ENCODE data around the gene PFDN1. TPM values are rescaled to one million over a fixed set of nuclear protein-coding genes. Genes with fewer than 3 reads are reported as not detected.

The PFDN1 gene
- total RNA-seq, 1 experiment from 2014 or later = 69.1 TPM

DNA sequence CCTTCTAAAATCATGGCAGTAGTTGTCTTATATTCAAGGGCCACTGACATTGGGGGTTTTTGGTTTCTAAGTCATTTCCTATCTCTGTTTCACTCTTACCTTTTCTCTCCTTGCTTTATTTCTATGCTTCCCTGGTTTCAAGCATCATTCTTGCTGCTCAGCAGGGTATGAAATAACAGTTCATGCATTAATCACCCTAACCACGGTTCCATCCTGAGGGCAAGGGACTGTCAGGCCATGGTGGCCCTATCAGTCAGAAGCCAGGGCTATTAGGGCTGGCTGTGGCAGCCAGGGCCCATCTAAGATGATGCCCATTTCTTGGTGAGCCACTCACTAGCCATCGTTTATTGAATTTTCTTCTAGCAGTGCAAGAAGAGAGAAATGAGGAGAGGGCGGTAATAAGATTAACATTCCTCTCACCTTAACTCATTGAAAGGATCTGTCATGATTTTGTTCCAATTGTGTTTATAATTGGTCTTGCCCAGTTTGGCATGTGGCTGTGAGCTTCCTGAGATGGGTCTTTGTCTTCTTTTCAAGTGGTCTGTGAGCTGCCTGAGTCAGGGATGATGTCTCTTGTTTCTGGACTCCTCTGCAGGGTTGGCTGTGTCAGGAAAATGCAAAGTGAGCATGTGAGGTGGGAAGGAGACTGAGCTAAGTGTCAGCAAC lies 82.7 kb downstream of the PFDN1 start:
- Histone ChIP-seq H2AFZ (no peak overlapping the region), H4K20me1 (ENCODE audit: insufficient read depth) (peaks cover 5% of the 10 kb centered on the region; the same call in 1 of the 2 replicates), H3K4me2 (no peak overlapping the region), H3K4me1 (replicated peaks; ENCODE audit: insufficient read depth) (peaks cover 39% of the 10 kb centered on the region), H3K36me3 (ENCODE audit: low read depth) (0 out of 2 replicates have a peak, but pooled peaks cover 4% of the 10 kb centered on the region), H3K27me3 (ENCODE audit: insufficient read depth, low read depth) (no peaks in the 10 kb centered on the region), H3F3A (ENCODE audit: insufficient read depth, low read depth) (peaks cover 26% of the 10 kb centered on the region; the same call in 1 of the 2 replicates), H3K4me3 (no peak overlapping the region), H3K9me3 (ENCODE audit: insufficient read depth, low read depth) (no peaks in the 10 kb centered on the region), H3K79me2 (ENCODE audit: low read depth) (no peaks in the 10 kb centered on the region), H3K27ac (no peak overlapping the region), H3K9me2 (ENCODE audit: insufficient read depth) (no peaks in the 10 kb centered on the region)
- ChIA-PET CTCF (no interaction called here), POLR2A (ENCODE audit: unreplicated experiment) (no interaction called here)
- intact Hi-C loops (cut with micrococcal nuclease; ENCODE audit: unreplicated experiment) = loop anchor here (10.0 kb wide), 1 partner anchor 135 kb away; no protein-coding TSS in a partner anchor
- TF ChIP-seq, protein P1, sequence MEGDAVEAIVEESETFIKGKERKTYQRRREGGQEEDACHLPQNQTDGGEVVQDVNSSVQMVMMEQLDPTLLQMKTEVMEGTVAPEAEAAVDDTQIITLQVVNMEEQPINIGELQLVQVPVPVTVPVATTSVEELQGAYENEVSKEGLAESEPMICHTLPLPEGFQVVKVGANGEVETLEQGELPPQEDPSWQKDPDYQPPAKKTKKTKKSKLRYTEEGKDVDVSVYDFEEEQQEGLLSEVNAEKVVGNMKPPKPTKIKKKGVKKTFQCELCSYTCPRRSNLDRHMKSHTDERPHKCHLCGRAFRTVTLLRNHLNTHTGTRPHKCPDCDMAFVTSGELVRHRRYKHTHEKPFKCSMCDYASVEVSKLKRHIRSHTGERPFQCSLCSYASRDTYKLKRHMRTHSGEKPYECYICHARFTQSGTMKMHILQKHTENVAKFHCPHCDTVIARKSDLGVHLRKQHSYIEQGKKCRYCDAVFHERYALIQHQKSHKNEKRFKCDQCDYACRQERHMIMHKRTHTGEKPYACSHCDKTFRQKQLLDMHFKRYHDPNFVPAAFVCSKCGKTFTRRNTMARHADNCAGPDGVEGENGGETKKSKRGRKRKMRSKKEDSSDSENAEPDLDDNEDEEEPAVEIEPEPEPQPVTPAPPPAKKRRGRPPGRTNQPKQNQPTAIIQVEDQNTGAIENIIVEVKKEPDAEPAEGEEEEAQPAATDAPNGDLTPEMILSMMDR (conservative IDR thresholded peaks at IDR 0.05) = no peak
- no peak for TF ChIP-seq EZH2 (IDR thresholded peaks at IDR 0.05; ENCODE audit: low read depth)
- peak in 1 of 2 experiments; percentile 46 for DNase-seq
- no TSS peak for BruUV-seq (replicated peaks)

DNA sequence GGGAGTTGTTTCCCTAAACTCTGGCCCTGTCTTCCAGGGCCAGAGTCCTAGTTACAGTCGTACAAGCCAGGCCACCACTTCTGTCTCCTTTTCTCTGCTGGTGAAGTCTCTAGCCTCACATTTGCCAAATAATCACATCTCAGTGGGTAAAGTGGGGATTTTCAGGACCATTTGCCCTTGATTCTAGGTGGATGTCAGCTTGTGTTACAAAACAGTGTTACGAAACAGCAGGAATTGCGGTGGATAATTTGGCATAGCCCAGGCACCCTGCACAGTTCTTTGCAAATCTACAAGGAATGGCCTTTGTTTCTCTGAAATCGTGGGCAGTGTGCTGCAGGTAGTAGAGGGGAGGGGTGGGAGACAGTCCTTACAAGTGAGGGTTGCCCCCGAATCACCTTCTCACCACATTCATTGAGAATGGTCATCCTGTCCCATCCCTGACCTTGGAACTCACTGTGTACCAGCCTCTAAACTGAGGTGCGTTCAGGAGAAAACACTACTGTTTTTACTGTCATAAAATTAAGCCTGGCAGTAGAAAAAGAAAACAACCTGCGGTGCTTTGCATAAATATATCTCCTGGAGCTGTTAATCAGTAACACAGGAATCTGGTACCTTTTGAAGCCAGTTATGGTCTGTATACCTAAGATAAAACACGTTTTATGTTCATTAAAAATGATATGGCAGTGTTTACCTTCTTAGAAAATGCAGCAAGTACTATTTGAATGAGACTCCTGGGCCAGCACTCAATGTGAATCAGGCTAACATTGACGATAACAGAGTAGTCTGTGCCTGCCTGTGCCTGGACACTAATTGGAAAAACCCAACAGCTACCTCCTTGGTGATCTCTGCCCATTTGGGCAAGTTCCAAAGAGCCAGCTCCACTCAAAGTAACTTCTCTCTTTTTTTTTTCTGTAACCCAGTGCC lies 83.6 kb downstream of the PFDN1 start:
- POLR2A ChIA-PET (ENCODE audit: unreplicated experiment) = no interaction called here
- Histone ChIP-seq H4K20me1 (ENCODE audit: insufficient read depth) (peaks cover 7% of the 10 kb centered on the region; the same call in 1 of the 2 replicates), H3K27me3 (ENCODE audit: insufficient read depth, low read depth) (no peaks in the 10 kb centered on the region), H3K9me3 (ENCODE audit: insufficient read depth, low read depth) (no peaks in the 10 kb centered on the region), H3K79me2 (ENCODE audit: low read depth) (no peaks in the 10 kb centered on the region), H3K4me1 (replicated peaks; ENCODE audit: insufficient read depth) (peaks cover 45% of the 10 kb centered on the region), H3K9me2 (ENCODE audit: insufficient read depth) (no peaks in the 10 kb centered on the region), H3K36me3 (ENCODE audit: low read depth) (0 out of 2 replicates have a peak, but pooled peaks cover 4% of the 10 kb centered on the region), H3F3A (ENCODE audit: insufficient read depth, low read depth) (peaks cover 27% of the 10 kb centered on the region; the same call in 1 of the 2 replicates), H3K4me3 (no peak overlapping the region), H3K27ac (no peak overlapping the region), H2AFZ (no peak overlapping the region), H3K4me2 (no peak overlapping the region)
- TF ChIP-seq, protein P1 (conservative IDR thresholded peaks at IDR 0.05) = no peak
- no peak for TF ChIP-seq EZH2 (IDR thresholded peaks at IDR 0.05; ENCODE audit: low read depth)
- BruUV-seq (replicated peaks) = no TSS peak
- DNase-seq = no peak
- CTCF ChIA-PET = no interaction called here
- intact Hi-C loops (cut with micrococcal nuclease; ENCODE audit: unreplicated experiment) = no loop called here

DNA sequence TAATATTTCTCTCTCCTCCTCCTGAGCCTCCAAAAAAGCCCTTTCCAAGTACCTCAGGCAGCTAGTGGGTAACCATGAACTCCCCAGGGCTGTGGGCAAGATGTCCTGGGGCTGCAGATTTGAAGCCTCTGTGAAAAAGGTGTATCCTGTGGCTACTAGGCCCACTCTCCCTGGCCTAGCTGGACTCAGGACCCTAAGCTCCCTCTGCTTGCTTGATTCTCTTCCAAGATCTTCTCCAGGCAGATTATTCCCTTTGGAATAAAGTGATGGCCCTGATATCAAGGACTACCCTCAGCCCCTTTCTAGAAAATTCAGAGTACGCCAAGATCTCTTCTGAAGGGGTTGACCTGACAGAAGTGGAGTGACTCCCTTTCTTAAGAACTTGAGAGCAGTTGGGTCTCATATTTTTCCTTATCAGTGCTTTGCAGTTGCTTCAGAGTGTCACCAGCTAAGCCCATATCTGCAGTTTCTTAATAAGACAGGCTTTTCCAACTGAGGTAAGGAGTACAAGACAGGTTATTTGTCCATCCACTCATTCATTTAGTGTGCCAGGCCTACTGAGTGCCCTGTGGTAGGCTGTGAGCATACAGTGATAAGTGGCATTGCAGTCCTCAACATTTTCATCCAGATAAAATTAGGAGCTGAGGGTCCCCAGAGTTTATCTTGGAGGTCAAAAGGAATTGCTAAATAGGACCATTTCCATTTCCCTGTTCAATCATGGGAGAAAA lies 85.4 kb downstream of the PFDN1 start:
- ChIA-PET POLR2A (ENCODE audit: unreplicated experiment) (no interaction called here), CTCF (no interaction called here)
- Histone ChIP-seq H3K4me3 (no peak overlapping the region), H3K9me2 (ENCODE audit: insufficient read depth) (no peaks in the 10 kb centered on the region), H4K20me1 (ENCODE audit: insufficient read depth) (peaks cover 7% of the 10 kb centered on the region; the same call in 1 of the 2 replicates), H3K4me2 (no peak overlapping the region), H3K4me1 (replicated peaks; ENCODE audit: insufficient read depth) (peaks cover 45% of the 10 kb centered on the region), H3K79me2 (ENCODE audit: low read depth) (no peaks in the 10 kb centered on the region), H3K36me3 (ENCODE audit: low read depth) (0 out of 2 replicates have a peak, but pooled peaks cover 4% of the 10 kb centered on the region), H3K27me3 (ENCODE audit: insufficient read depth, low read depth) (no peaks in the 10 kb centered on the region), H2AFZ (no peak overlapping the region), H3K9me3 (ENCODE audit: insufficient read depth, low read depth) (no peaks in the 10 kb centered on the region), H3K27ac (no peak overlapping the region), H3F3A (ENCODE audit: insufficient read depth, low read depth) (peaks cover 27% of the 10 kb centered on the region; the same call in 1 of the 2 replicates)
- BruUV-seq (replicated peaks) = no TSS peak
- TF ChIP-seq, protein P1 (conservative IDR thresholded peaks at IDR 0.05) = no peak
- no peak for TF ChIP-seq EZH2 (IDR thresholded peaks at IDR 0.05; ENCODE audit: low read depth)
- intact Hi-C loops (cut with micrococcal nuclease; ENCODE audit: unreplicated experiment) = no loop called here
- DNase-seq = no peak
